Activated CD8-positive, alpha-beta memory T cell treated with anti-CD3 and anti-CD28 coated beads for 24 hours (primary cell): ENCODE measurements around the gene ING5.
A peak's percentile ranks its signal among the peaks of the same experiment; 100 is the strongest.

Experiments used
- DNase-seq: peaks from one replicate; pipeline ENCODE4 v3.0.0-alpha.2; 2020

ING5 gene

DNA sequence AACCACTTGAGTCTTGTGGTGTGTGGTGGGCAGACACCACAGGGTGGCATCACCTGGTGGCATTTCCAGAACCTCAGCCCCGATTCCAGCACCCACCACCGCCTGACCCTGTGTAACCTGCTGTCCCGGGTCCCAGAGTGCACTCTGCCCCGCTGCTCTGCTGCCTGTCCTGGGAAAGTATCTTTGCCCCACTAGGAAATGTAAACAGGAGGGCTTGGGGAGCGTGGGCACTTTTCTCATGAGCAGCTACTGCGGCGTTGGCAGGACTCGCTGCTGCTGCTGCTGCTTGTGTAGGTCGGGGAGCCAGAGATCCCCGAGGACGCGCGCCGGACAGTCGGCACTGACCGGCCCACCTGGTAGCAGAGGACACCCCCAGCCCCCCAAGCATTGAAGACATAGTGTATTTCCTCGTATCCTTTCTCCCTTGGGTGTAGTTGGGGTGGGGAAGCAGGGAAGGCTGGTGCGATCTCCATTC is 28.6 kb upstream of the ING5 start:
- DNase-seq, result no peak

- no peak for DNase-seq
Measured at GRCh38 chr2:241673797-241674725, 27.8 kb upstream of the ING5 start.

GRCh38 chr2:241675885-241676284 is 26.0 kb upstream of the ING5 start:
- DNase-seq, result no peak

DNA sequence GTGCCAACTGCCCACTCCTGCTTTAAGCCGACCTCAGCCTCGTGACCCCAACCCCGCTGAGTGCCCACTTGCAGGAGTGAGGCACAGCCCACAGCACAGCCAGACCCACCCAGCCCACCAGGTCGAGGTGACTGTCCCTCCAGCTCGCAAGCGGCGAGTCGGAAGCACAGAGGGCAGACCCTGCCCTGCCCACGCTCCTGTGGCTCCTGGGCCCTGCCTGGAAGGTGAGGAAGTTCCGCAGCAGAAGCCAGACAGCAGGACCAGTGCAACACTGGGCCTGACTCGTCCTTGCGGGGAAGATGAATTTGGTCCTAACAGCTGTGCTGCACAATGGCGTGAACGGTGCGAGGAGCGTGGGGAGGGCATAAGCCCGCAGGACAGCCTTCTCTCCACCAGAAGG is 25.2 kb upstream of the ING5 start:
- DNase-seq, result no peak

- no peak for DNase-seq
Measured at GRCh38 chr2:241677392-241677791, 24.4 kb upstream of the ING5 start.

DNA sequence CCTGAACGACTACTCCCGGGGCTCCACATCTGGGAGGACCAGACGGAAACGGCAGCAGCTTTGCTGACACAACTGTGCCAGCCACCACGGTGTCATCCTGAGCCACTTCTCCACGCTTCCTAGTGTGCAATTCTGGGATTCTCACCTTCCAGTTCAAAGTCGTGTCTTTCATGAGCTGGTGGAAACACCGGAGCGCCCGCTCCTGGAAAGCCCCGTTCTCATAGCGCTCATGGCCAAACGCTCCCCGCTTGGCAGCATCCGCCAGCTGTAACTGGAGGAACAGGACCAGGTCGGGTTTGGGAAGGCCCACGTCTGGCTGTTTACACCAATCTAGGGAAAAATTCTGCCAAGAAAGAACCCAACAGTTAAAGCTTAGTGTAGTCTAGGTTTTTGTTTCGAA is 23.5 kb upstream of the ING5 start:
- no peak for DNase-seq

GRCh38 chr2:241678784-241679540 is 22.9 kb upstream of the ING5 start:
- DNase-seq, result no peak

DNA sequence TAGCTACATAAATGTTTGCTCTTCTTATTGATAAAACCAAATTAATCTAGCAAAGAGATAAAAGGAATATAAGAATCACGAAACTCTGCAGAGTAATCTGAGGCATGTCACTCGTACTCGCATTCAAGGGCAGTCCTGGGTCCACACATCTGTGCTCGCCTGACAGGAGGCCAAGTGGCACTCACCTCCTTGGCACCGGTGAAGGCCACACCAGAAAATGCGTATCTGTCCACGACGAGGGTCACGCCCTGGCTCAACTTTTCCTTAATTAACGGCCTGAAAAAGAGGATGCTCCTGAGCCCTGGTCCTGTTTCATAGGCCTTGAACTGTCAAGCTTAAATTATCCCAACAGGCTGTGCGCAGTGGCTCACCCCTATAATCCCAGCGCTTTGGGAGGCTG is 21.8 kb upstream of the ING5 start:
- no peak for DNase-seq

DNA sequence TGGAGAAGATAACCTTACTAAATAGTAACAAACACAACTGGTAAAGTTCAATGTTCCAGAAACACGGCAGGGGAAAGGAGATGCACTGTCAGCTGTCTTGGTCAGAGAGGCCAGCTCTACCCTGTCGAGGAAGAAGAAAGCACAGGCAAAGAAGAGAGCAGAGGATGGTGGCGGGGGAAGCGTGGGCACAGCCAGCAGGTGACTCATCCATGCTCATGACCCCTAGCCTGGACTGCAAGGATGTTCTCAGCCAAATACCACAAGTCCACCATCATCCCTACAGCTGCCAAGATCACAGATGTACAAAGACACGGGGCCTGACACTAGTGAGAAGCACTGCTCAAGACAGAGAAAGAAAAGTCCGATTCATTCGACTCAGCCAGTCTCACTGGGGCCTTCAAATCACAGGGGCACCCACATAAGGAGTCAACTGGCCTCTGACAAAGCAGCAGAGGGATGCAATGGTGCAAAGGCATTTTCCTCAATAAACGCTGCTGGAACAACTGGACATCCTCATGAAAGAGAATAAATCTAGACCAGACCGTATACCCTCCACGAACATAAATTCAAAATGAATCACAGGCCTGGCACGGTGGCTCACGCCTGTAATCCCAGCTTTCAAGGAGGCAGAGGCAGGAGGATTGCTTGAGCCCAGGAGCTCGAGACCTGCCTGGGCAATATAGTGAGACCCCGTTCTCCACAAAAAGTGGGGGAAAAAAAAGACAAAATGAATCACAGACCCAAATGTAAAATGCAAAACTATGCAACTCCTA is 20.8 kb upstream of the ING5 start:
- no peak for DNase-seq

DNA sequence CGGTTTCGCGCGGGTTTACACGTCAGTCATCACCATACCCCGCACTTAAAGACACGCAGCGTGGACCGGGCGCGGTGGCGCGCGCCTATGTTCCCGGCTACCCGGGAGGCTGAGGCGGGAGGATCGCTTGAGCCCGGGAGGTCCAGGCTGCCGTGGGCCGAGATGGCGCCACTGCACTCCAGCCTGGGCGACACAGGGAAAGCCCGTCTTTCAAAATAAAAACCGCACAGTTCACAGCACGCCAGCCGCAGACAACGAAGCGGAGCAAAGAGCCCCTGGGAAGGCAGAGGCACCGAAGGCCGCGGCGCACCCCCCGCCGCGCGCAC is 15.6 kb upstream of the ING5 start:
- DNase-seq, result no peak

DNA sequence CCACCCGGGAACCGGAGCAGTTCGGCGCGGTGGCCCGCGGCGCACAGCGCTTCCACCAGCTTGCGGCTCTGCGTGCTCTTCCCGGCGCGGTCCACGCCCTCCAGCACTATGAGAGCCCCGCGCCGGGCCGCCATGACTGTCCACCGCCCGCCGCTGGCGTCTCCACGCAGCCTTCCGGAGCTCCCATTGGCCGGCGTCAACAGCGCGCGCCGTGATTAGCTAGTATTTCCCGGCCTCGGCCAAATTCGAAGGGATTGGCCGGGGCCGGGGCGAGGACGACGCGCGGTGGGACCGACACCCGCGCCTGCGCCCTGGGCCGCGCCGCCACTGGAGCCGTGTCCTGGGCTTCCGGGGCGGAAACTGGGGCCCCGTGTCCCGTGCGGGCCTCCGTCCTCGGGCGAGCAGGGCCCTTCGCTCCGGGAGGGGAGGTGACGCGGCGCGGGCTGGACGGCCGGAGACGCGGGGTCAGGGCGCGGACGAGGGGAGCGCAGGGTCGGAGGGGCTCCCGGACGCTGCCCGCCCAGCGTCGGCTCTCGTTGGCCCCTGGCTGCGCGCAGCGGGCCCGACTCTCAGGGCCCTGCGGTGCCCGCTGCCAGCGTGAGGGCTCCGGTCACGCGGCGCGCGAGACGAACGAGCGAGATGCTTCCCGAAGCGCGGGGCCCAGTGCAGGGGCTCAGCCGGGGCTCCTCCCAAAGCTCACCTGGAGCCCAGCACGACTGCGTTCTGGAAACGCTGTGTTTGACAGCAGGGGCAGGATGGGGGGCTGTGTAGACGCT is 15.0 kb upstream of the ING5 start, which contains the start of gene DTYMK:
Gene DTYMK (minus strand): TSS at position 166 of the 776 bp plus-strand sequence. CDS start 32 bp downstream, at position 134.
- peak; percentile 97 for DNase-seq

DNA sequence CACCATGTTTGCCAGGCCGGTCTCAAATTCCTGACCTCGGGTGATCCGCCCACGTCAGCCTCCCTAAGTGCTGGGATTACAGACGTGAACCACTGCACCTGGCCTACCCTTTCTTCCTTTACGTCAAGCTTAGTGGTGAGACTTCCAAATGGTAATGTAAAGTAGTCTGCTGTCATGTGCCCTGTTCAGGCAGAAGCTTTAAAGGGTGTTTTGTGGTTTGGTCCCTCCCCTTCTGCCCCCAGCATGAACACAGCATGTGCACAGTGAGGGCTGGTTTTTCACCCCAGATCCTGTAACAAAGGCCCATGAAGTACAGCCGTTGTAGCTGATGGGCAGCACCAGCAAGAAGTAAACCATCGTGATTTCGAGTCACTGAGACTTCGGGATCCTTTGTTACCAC is 12.5 kb upstream of the ING5 start:
- DNase-seq, result peak; percentile 75

GRCh38 chr2:241690202-241690717 is 11.6 kb upstream of the ING5 start:
- no peak for DNase-seq

GRCh38 chr2:241692448-241692847 is 9.4 kb upstream of the ING5 start:
- no peak for DNase-seq

GRCh38 chr2:241695651-241696050 is 6.2 kb upstream of the ING5 start:
- no peak for DNase-seq

- no peak for DNase-seq
Measured at GRCh38 chr2:241701149-241701398, 765 bp upstream of the ING5 start.

GRCh38 chr2:241702155-241703031 is 554 bp downstream of the ING5 start:
- DNase-seq, result peak; percentile 96

DNA sequence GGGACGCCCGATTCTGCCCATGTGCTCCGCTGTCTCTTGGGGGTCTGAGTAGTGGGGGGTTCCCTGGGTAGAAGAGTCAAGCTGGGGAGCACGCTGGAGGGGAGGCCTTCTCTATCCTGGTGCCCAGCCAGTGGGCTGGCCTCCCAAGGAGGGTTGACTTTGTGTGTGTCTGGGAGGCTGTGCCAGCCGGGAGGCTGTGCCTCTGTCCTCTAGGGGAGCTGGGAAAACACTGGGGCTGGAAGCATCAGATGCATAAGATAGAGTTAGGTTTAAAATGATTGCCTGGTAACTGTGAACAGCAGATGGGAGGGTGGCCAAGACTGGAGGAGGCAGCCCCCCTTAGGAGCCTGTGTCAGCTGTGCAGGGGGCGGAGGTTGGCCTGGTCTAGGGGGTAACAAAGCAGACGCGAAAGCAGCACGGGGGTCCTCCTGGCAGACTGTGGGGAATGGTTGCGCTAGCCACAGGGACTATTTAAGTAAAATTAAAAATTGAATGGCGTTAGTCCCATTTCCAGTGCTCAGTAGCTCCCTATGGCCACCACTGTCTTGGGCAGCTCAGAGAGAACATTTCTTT is 1.3 kb downstream of the ING5 start:
- DNase-seq, result no peak

DNA sequence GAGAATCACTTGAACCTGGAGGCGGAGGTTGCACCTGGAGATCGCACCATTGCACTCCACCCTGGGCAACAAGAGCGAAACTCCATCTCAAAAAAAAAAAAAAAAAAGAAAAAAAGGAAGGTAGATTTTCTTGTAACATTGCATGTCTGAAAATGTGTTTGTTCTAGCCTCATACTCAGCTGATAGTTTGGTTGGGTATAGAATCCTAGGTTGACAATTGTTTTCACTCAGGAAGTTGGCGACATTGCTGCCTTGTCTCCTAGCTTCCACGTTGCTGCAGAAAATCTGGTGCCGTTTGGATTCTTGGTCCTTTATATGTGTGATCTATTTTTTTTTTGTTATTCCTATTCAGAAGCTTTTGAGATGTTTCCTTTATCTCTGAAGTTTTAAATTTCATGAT is 4.7 kb downstream of the ING5 start:
- DNase-seq, result no peak

DNA sequence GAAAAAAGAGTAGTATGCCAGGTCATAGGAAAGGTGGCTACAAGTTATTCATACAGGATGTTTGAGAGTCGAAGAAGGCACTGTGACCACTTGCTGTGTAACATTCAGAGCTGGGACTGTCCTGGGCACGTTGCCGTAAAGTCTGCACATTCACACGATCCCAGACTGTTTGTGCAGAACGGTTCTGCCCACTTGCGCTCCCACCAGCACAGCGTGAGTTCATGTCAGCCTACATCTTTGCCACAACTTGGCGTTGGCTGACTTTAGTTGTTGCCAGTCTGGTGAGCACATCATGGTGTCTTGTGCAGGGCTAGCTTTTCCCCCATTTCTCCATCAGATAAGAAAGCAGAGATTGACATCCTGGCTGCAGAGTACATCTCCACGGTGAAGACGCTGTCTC is 7.0 kb downstream of the ING5 start:
- no peak for DNase-seq

DNA sequence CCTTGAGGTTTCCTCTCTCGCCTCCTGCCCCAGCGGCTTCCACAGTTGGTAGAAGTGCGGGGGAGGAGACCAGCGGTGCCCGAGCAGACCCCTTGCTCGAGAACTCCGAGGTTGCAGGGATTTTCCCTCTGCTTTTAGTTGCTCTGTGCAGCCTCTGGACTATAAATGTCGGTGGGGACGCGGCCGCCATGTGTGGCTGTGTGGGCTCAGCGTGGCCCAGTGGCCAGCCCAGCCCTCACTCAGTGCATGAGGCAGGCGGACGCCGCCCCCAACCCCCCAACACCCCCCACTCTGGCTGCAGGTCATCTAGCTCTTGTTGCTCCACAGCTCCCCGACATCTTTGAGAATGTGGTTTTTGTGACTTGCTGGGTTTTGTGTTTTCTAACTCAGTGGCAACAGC is 17.3 kb downstream of the ING5 start:
- DNase-seq, result no peak
